Body of pancreas (tissue), 4 donors: ENCODE measurements around the gene ARHGAP15.

Source experiments
- CTCF ChIP-seq, 7 experiments: fragments of 450-650 bp in 4 of 7; fragments of 200-600 bp in 3 of 7; sonication (generic) in 3 of 7; IDR thresholded peaks; one replicate each; pipeline ENCODE4 v1.5.1; 2016 to 2019; ENCODE audit warnings: antibody characterized with exemption in 7 of 7
- POLR2A ChIP-seq, 3 donors: fragments of 450-650 bp; IDR thresholded peaks; one replicate each; pipeline ENCODE4 v1.6.1; 2016; ENCODE audit warnings: antibody characterized with exemption in 3 of 3, mild to moderate bottlenecking in 2 of 3

GRCh38 chr2:143297182-143297581, 168.0 kb downstream of the ARHGAP15 start:
- TF ChIP-seq CTCF (IDR thresholded peaks at IDR 0.05) (no peak), POLR2A (IDR thresholded peaks at IDR 0.05) (no peak)
